ENCODE data around the gene HOXA3. TPM values are rescaled to one million over a fixed set of nuclear protein-coding genes. Genes with fewer than 3 reads are reported as not detected.

Gene HOXA3
- total and polyA plus RNA-seq, 4 donors: 1.9 to 10.7 (median 6.3) TPM

DNA sequence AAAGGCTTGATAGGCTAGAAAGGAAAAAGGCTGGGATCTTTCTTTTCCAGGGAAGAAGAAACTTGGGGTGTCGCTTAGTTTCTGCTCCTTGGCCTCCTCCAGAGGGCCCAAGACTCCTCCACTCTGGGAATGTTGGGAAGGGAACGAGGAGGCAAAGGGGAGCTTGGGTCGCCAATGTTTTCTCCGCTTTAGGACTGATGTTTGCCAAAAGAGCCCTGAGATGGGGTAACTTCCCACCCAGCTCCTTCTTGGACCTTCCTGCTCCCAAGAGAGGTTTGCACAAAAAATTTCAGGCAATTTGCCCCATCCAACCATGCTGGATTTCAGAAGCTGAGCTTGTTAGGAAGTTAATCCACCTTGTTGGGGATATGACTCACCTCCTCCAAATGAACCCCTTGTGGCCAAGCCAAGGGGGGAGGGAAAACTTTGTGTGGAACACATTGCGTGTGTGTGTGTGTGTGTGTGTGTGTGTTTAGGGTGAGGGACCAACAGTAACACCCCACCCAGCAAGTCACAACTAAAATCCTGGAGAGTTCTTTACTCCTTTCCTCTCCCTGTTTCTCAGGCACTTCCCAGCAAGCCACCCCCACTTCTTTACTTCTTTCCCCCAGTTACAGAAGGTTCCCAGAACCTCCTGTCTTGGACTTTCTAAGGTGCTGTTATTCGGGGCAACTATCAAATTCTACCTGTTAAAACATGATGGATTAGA lies 41.2 kb downstream of the HOXA3 start:
- ATAC-seq (ENCODE audit: insufficient read depth, low FRiP score): no peak
- Histone ChIP-seq H3K27ac (ENCODE audit: low read depth in 1 of 2, low read length in 1 of 2) (peak overlapping the region in 1 of 2 donors; percentile 79), H3K9me3 (ENCODE audit: control insufficient read depth in 4 of 4, insufficient read depth in 3 of 4, low read length in 3 of 4) (no peaks in the 10 kb centered on the region), H3K36me3 (ENCODE audit: control insufficient read depth in 4 of 4, insufficient read depth in 4 of 4, low read length in 4 of 4) (peaks cover 0 to 44% (median 6%) of the 10 kb centered on the region in 4 donors), H3K4me1 (ENCODE audit: control insufficient read depth in 5 of 5, insufficient read depth in 5 of 5, low read length in 5 of 5) (peaks cover 0 to 43% (median 18%) of the 10 kb centered on the region in 5 donors), H3K9ac (ENCODE audit: insufficient read depth in 1 of 2, low read length in 2 of 2) (peak overlapping the region; percentile 37 to 95), H3K27me3 (ENCODE audit: control insufficient read depth in 3 of 3, insufficient read depth in 3 of 3, low read length in 2 of 3) (peaks cover 0 to 54% (median 3%) of the 10 kb centered on the region in 3 donors), H3K4me3 (no peak overlapping the region)
- DNase-seq: peak in 1 of 3 donors; percentile 63
- WGBS, 2 donors: 55 to 67% methylated on average over 6 of the region's 6 CpGs
- TF ChIP-seq CTCF (IDR thresholded peaks at IDR 0.05; ENCODE audit: control extremely low read depth, extremely low read depth): no peak

DNA sequence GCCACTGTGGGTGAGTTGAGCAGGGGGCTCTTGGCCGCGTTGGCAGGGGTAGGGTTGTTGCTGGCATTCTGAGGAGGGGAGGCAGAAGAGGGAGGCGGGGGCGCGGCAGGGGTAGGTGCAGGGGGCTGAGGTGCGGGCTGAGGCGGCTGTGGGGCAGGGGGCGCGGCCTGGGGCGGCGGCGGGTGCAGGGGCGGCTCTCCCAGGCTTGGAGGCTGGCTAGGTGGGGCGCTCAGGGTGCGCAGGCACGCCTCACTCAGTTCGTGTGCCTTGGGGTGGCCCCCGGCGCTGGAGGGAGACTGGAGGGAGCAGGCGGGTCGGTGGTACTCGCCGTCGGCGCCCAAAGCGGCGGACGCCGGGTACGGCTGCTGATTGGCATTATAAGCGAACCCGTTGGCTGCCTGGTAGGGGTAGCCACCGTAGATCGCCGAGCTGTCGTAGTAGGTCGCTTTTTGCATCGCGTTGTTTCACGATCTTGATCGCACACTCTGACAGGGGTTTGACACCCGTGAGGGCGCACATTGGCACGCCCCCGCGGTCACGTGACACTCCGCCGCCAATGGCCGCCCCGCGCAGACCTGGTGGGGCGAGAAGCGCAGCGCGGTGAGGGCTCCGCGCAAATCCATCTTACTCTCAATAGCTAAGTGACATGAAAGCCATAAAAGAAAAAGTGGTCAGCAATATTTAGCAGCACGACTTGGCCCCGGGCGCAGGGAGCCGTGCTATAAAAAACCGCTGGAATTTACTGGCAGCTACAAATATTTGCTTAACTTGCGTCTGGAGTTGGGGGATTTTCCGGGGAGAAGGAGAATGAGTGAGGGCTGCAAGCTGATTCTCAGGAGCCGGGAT lies 42.0 kb downstream of the HOXA3 start:
- H3K9ac ChIP-seq (ENCODE audit: insufficient read depth in 1 of 2, low read length in 2 of 2): peak overlapping the region in 1 of 2 donors; percentile 96
- no peak for TF ChIP-seq CTCF (IDR thresholded peaks at IDR 0.05; ENCODE audit: control extremely low read depth, extremely low read depth)
- peak overlapping the region in 1 of 2 donors; percentile 81 for H3K27ac ChIP-seq (ENCODE audit: low read depth in 1 of 2, low read length in 1 of 2)
- no peaks in the 10 kb centered on the region for H3K9me3 ChIP-seq (ENCODE audit: control insufficient read depth in 4 of 4, insufficient read depth in 3 of 4, low read length in 3 of 4)
- peaks cover 0 to 50% (median 18%) of the 10 kb centered on the region in 5 donors for H3K4me1 ChIP-seq (ENCODE audit: control insufficient read depth in 5 of 5, insufficient read depth in 5 of 5, low read length in 5 of 5)
- 56 to 79% methylated on average over 57 to 66 of the region's 66 CpGs for WGBS, 2 donors
- peaks cover 0 to 58% (median 3%) of the 10 kb centered on the region in 3 donors for H3K27me3 ChIP-seq (ENCODE audit: control insufficient read depth in 3 of 3, insufficient read depth in 3 of 3, low read length in 2 of 3)
- H3K4me3 ChIP-seq: no peak overlapping the region
- DNase-seq (peak; percentile 90 to 94 (median 91)), ATAC-seq (ENCODE audit: insufficient read depth, low FRiP score) (no peak)
- peaks cover 0 to 36% (median 8%) of the 10 kb centered on the region in 4 donors for H3K36me3 ChIP-seq (ENCODE audit: control insufficient read depth in 4 of 4, insufficient read depth in 4 of 4, low read length in 4 of 4)

DNA sequence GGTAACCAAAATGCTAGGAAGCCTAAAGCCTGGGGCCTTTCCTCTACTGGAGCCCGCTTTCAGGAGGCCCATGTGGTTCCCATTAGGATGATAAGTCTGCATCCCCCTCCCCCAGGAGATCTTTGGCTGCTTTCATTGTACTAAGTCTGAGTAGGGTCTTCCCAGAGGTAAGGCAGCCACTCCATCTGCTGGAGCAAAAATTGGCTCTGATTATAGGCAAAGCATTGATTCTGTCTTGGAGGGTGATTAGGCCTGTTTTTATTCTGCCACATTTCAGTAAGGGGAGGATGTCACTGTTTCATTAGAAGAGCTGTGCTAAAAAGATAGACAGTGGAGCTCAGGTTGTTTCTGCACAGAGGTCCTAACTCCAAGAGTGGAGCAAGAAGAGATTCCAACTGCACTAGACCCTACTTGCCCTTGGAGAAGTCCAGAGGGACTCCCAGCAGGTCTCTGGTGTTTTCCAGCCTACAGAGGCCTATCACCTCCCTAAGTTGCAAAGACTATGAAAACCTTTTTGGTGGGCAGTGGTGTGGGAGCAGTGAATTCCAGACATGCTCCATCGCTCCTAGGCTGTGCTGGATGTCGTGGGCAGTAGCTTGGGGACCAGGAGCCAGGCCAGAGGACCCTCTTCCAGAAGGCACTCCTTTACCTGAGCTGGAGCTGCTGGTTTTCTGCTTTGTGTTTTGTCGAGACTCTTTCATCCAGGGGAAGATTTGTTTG lies 42.8 kb downstream of the HOXA3 start:
- peak in 1 of 3 donors; percentile 70 for DNase-seq
- Histone ChIP-seq H3K9me3 (ENCODE audit: control insufficient read depth in 4 of 4, insufficient read depth in 3 of 4, low read length in 3 of 4) (no peaks in the 10 kb centered on the region), H3K27ac (ENCODE audit: low read depth in 1 of 2, low read length in 1 of 2) (peak overlapping the region in 1 of 2 donors; percentile 91), H3K36me3 (ENCODE audit: control insufficient read depth in 4 of 4, insufficient read depth in 4 of 4, low read length in 4 of 4) (peaks cover 0 to 32% (median 8%) of the 10 kb centered on the region in 4 donors), H3K9ac (ENCODE audit: insufficient read depth in 1 of 2, low read length in 2 of 2) (peak overlapping the region; percentile 43 to 96), H3K27me3 (ENCODE audit: control insufficient read depth in 3 of 3, insufficient read depth in 3 of 3, low read length in 2 of 3) (peaks cover 0 to 54% (median 3%) of the 10 kb centered on the region in 3 donors), H3K4me1 (ENCODE audit: control insufficient read depth in 5 of 5, insufficient read depth in 5 of 5, low read length in 5 of 5) (peaks cover 0 to 58% (median 18%) of the 10 kb centered on the region in 5 donors), H3K4me3 (no peak overlapping the region)
- no peak for TF ChIP-seq CTCF (IDR thresholded peaks at IDR 0.05; ENCODE audit: control extremely low read depth, extremely low read depth)
- WGBS, 2 donors: 81 to 85% methylated on average over 4 of the region's 4 CpGs
- ATAC-seq (ENCODE audit: insufficient read depth, low FRiP score): no peak

Data from lung (tissue), 12 donors.